PFSK-1 (cell line): ENCODE data around the gene NUDT22.

Source experiments
- FOXP2 ChIP-seq: optimal IDR thresholded peaks from 2 replicates; pipeline ENCODE3; 2011; ENCODE audit warnings: borderline replicate concordance, control low read depth, inconsistent platforms; ENCODE audit not compliant: insufficient read depth; ENCODE audit errors: extremely low read length, extremely low read depth
- POLR2AphosphoS5 ChIP-seq: IDR thresholded peaks from 2 replicates; pipeline ENCODE4 v1.6.1; 2012; ENCODE audit warnings: low read depth, mild to moderate bottlenecking, control low read depth, low read length, moderate library complexity
- REST ChIP-seq, 2 experiments: IDR thresholded peaks; 2 replicates each; pipeline versions ENCODE4 v1.6.1 to v1.8.0; 2011 to 2012; ENCODE audit warnings: low read depth in 2 of 2, low read length in 2 of 2, control low read depth in 1 of 2, inconsistent platforms in 1 of 2, mild to moderate bottlenecking in 1 of 2, moderate library complexity in 1 of 2; ENCODE audit not compliant: insufficient read depth in 1 of 2
- SIN3A ChIP-seq: IDR thresholded peaks from 2 replicates; pipeline ENCODE4 v1.6.1; 2012; ENCODE audit warnings: mild to moderate bottlenecking, low read length, moderate library complexity, borderline replicate concordance; ENCODE audit not compliant: insufficient read depth
- TAF1 ChIP-seq: IDR thresholded peaks from 2 replicates; pipeline ENCODE4 v1.6.1; 2012; ENCODE audit warnings: low read length, control low read depth, borderline replicate concordance; ENCODE audit not compliant: insufficient read depth

NUDT22 gene

GRCh38 chr11:64268893-64269539 lies 42.9 kb downstream of the NUDT22 start:
- TF ChIP-seq POLR2AphosphoS5 (0 out of 2 replicates have a peak, but pooled peaks have one; percentile 5), REST (IDR thresholded peaks at IDR 0.05; ENCODE audit: insufficient read depth in 1 of 2, low read depth in 2 of 2, low read length in 2 of 2) (0 out of 4 replicates have a peak, but pooled peaks of 1 of the 2 experiments have one; percentile 25), TAF1 (no peak), SIN3A (no peak), FOXP2 (no peak)

DNA sequence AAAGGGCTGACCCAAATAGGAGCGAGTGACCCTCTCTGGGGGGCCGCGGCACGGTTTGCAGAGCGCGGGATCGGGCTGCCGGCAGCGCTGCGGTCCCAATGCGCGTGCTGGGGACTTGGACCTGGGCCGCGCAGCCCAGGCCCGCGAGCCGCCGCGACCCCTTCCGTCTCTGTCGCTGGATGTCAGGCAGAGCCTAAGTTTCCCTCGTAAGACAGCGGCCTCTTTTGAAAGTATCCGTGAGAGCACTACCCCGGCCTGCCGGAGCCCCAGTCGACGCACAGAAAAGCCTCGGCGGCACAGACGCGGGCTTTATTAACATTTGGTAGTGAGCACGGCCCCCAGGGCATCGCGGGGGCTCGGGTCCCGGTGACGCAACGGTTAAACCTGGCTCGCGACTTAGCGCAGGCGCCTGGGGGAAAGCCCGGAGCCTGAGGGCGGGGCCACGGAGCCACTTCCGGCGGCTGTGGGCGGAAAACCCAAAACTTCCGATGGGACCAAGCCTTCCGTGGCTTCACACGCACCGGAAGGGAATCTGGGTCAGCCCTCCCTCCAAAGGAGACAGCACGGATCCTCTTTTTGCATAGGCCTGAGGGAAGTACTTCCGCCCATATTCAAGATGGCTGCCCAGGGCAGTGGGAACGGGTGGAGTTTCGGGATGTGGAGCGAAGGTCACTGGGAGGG lies 43.6 kb downstream of the NUDT22 start:
- TF ChIP-seq POLR2AphosphoS5, result peak; percentile 9; the same call in 1 of the 2 replicates
- no peak for TF ChIP-seq FOXP2
- peak; percentile 81; the same call in 1 of the 2 replicates for TF ChIP-seq TAF1
- 0 out of 4 replicates have a peak, but pooled peaks of 1 of the 2 experiments have one; percentile 6 for TF ChIP-seq REST (IDR thresholded peaks at IDR 0.05; ENCODE audit: insufficient read depth in 1 of 2, low read depth in 2 of 2, low read length in 2 of 2)
- TF ChIP-seq SIN3A, result peak; percentile 92

DNA sequence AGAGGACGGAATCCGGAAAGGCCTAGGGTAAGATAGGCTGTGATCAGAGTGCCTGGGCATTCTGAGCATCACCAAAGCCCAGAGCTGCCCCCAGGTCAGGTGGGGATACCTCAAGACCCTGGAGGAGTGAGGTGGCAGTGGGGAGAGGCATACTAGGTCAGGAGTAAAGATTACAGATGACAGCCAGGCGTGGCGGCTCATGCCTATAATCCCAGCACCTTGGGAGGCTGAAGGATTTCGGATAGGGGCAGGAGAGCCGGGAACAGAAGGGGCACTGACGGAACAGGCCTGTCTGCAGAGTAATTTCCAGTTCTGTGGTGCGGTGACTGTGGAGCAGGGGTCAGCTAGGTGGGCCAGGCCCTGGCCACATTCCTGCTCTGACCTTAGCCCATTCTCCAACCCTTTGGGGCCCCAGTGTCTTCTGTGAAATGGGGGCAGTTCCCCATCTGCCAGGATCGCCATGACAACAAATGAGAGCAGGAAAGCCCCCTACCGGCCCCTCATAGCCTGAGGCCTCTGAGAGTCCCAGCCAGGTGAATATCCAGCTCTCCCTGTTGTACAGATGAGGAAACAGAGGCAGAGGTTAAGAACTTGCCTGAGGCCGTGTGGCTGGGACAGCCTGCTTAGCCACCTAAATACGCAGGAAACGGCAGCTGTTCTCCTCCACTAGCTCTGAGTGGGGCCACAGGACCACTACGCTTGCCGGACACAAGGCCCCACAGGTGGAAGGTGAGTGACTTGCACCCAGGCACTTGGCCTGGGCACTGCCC lies 49.1 kb downstream of the NUDT22 start:
- no peak for TF ChIP-seq SIN3A
- TF ChIP-seq FOXP2, result no peak
- no peak for TF ChIP-seq TAF1
- no peak for TF ChIP-seq REST (IDR thresholded peaks at IDR 0.05; ENCODE audit: insufficient read depth in 1 of 2, low read depth in 2 of 2, low read length in 2 of 2)
- no peak for TF ChIP-seq POLR2AphosphoS5

DNA sequence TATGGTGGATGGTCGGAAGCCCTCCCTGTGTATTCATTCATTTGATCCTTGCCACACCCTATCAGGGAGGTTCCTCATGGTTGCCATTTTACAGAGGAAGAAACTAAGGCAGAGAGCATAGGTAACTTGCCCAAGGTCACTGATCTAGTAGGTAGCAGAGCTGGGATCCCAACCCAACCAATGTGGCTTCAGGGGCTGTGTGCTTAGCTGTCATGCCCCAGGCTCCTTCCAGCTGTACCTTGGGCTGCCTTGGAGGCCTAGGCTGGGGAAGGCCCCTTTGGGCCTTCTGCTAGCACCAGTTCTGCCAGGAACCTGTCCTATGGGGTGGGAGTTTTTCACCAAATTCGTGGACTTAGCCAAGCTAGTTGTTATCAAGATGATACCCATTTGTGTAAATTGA lies 49.8 kb downstream of the NUDT22 start:
- TF ChIP-seq SIN3A (no peak), TAF1 (no peak), REST (IDR thresholded peaks at IDR 0.05; ENCODE audit: insufficient read depth in 1 of 2, low read depth in 2 of 2, low read length in 2 of 2) (no peak), POLR2AphosphoS5 (no peak), FOXP2 (no peak)
